Activated CD8-positive, alpha-beta memory T cell treated with anti-CD3 and anti-CD28 coated beads, Interleukin-2, amount 50 U/mL, for 1 hour (primary cell): ENCODE data around the gene AMBRA1.

ENCODE experiments used
- DNase-seq: peaks from one replicate; pipeline ENCODE4 v3.0.0-alpha.2; 2020; ENCODE audit errors: extremely low read depth

AMBRA1 gene

DNA sequence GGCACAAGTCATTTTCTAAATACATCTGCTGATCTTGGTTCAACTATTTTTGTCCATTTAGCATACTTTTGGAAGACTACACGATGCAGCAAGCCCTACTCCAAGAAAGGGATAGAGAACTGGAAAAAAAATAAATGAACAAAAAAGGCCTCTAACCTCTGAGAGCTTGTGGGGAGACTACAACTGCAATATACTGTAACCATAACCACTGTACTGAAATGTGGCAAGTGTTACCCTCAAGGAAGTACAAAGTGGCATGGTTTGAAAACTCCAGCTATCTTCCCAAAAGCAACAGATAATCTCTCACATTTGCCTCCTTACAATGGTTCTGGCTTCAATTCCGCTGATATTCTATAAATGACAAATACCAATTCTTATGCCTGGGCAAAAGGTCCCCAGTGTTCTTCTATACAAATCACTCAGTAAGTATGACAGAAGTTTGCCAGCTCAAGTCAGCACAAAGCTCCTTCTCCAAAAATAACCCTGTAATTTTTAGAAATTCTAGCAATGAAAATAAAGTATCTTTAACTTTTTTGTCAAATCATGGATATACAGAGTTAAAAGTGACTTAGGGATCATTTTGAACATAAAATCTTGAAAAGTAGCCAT is 22.9 kb downstream of the AMBRA1 start:
- no peak for DNase-seq

DNA sequence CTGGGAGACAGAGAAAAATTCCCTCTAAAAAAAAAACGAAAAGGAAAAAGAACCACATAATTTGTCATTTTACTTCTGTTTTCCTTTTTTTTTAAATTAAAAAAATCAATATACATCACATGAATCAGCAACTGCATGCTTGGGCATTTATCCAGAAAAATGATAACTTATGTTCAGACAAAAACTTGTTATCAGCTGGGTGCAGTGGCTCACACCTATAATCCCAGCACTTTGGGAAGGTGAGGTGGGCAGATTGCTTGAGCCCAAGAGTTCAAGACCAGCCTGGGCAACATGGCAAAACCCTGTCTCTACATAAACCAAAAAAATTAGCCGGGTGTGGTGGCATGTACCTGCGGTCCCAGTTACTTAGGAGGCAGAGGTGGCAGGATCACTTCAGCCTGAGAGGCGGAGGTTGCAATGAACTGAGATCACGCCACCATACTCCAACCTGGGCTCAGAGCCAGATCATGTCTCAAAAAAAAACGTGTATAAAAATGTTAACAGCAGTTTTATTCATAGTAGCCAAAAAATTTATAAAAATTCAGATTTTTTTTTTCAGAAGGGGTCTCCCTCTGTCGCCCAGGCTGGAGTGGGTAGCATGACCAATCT is 28.5 kb downstream of the AMBRA1 start:
- no peak for DNase-seq

DNA sequence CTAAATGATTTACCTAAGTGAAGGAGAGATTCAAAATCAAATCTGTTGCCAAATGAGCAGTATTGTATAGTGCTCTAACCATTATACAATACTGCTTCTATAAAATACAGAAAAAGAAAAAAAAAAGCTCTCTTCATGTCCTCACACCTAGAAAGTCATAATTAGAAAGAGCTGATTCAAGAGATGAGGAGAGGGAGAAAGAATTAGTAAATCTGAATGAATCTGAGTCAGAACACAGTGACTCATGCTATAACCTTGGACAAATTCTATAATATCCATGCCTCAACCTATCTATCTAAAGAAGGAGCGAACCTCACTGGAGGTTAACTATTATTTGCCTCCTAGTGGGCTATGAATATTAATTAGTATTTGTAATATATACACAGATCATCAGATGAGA is 29.4 kb downstream of the AMBRA1 start:
- DNase-seq, result no peak

DNA sequence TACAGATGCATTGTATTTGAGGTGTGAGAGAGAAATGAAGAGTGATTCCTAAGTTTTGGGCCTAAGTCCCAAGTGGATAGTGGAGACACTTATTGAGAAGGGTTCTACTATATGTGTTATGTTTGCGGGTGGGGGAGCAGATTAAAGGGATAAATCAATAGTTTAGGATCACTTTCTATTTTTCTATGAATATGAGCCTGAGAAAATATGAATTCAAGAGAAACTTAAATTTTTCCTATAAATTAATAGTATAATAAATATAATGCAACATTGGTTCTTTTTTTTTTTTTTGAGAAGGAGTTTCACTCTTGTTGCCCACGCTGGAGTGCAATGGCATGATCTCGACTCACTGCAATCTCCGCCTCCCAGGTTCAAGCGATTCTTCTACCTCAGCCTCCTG is 31.3 kb downstream of the AMBRA1 start:
- no peak for DNase-seq

DNA sequence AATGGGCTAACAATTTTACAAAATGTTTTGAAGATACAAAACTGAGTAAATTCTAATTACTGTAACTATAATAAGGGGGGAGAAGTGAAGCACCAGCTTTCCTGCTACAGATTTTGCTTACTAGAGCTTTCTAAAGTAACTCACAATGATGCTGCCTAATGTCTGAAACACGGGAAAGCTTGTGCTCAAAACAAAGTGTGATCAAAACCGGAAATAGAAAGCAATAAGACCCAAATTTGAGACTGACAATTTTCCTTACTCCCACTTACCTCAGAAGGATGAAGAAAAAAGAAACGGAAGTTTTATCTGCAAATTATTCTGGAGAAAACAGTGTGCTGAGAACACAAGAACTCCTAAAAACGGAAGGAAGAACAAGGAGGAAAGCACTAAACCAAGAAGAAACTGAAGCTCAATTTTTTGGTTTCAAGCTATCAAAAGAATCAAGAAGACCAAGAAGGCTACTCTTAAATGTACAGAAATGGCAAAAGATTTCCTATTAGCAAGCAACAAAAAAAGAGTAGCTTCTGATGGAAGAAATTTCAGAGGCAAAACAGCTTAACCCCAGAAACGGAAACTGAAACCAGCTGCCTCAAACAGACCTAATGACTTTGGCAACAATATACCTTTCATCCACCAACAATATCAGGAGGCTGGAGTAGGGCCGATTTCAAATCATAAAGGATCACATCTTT is 33.4 kb downstream of the AMBRA1 start:
- no peak for DNase-seq

GRCh38 chr11:46559815-46560214 is 34.0 kb downstream of the AMBRA1 start:
- DNase-seq, result no peak

GRCh38 chr11:46557684-46558151 is 36.1 kb downstream of the AMBRA1 start:
- DNase-seq, result no peak

DNA sequence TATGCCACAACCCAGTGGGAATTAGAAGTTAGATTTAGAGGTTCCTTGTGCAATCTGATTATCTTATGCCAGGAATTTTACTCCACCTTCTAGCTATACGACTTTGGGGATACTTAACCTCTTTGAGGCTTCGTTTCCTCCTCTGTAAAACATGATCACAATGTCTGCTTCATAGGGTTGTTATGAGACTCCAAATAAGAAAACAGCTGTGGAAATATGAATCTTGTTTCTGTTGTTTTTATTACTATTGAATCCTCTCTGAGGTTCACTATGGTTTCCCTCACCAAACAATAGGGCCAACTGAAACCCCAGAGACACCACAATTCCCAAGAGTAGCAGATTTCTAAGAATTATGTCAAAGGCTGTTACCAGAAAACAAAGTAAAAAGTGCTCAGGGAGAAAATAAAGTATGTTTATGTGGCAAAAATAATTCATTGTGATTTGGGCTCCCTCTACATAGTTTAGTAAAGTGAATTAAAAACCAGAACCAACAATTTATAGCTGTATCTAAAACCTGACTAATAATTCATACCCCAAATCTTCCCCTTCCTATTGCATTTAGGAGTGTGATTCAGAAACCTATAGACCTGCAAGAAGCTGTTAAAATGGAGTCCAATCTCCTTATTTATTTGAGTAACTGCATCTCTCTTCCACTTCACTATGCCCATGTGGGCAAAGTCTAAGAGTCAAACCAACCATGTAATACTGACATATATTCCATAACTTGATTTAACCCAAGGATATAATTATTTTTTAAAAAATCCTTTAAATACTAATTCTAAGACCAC is 38.4 kb downstream of the AMBRA1 start:
- DNase-seq, result no peak

- DNase-seq, result no peak
These were observed 39.3 kb downstream of the AMBRA1 start for GRCh38 chr11:46554213-46555147.

DNA sequence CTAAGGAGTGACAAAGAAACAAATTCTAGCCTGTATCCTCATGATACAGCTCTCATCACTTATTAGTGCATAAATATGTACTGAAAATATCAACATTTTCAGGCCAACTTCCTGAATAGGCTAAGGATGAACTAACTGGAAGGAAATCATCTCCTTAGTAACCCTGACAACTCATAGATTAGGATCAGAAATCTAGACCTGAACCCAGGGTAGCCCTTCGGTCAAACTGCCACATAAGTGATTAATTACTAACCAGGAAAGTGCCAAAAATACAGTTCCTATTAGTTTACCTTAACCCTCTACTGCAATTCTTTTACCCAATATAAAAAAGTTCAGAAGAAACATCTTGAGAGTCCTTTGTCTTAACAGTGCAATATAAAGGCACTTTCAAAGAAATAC is 40.0 kb downstream of the AMBRA1 start:
- DNase-seq, result no peak

DNA sequence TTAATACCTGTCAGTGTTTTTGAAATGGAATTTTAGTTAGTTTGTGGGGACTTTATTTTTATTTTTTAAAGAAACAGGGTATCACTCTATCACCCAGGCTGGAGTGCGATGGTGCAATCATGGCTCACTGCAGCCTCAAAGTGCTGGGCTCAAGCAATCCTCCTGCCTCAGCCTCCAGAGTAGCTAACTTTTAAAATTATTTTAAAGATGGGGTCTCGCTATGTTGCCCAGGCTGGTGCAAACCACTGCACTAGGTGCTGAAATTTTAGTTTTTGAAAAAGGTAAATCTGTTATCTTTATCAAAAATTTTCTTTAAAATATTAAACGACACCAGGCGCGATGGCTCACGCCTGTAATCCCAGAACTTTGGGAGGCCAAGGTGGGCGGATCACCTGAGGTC is 42.6 kb downstream of the AMBRA1 start:
- no peak for DNase-seq

- DNase-seq, result no peak
These were observed 46.2 kb downstream of the AMBRA1 start for GRCh38 chr11:46547579-46547978.

GRCh38 chr11:46543564-46543963 is 50.3 kb downstream of the AMBRA1 start:
- DNase-seq, result no peak

DNA sequence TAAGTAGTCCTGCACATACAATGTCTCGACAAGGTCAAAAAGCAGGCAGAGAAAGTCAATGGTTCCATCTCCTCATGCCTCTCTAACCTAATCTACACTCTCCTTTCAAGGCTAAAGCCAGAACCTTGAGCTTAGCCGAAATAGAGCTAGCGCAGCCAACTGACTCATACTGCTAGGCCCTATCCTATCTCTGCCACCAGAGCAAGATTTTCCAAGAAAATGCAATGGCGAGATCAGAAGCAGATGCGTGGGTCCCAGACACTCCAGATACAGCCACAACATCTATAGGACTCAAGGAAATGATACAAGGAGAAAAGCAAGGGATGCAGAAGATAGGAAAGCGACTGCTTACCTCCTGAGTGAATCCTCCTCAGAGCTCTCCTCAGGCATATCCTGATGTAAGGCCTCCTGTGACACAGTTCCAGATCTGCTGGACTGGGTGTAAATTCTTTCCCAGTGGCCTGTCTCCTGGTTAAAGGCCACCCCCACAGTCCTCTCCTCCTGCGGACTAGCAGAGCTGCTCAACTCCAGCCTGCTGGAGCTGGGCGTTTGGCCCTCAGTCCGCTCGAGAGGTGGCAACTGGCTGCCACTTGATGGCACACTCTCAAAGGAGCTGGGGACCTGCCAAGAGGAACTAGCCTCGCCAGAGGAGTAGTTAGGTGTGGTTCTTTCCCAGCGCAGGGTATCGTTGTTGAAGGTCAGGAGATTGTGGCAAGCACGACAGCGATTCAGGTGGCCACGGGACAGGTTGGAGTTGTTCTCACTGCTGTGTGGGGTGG is 52.0 kb downstream of the AMBRA1 start:
- no peak for DNase-seq

- DNase-seq, result no peak
These were observed 53.0 kb downstream of the AMBRA1 start for GRCh38 chr11:46540807-46541206.

DNA sequence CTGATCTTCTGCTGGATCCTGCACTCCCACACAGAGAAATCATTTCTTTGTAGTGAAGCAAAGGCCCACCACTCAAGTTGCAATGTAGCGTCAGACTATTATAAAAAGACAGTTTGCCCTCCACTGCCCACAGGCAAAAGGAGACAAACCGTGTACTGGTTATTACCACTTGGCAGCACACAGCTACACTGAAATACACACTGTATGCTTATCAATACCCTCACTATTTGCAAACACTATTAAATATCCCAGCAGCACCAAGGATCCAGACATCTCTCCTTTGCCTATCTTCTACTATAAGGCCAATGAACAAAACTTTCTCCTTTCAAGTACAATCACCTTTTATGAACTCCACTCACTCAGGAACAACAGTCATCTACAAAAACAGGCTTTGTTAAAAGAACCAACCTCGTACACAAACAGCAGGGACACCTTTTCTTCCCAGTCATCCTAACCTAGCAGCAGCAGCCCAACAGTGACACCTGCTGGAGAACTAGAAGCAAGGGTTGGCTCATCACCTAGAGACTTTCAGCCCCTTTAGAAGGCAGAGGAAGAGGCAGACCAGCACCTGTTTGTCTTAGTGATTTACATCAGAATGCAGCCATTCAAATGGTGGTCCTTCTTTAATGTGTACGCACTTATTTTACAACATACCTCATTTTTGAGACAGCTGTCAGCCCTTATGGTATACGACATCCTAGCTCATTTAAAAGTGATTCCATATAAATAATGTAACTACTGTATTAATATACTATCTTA is 56.1 kb downstream of the AMBRA1 start:
- peak; percentile 12 for DNase-seq

- DNase-seq, result no peak
These were observed 56.7 kb downstream of the AMBRA1 start for GRCh38 chr11:46537121-46537520.

DNA sequence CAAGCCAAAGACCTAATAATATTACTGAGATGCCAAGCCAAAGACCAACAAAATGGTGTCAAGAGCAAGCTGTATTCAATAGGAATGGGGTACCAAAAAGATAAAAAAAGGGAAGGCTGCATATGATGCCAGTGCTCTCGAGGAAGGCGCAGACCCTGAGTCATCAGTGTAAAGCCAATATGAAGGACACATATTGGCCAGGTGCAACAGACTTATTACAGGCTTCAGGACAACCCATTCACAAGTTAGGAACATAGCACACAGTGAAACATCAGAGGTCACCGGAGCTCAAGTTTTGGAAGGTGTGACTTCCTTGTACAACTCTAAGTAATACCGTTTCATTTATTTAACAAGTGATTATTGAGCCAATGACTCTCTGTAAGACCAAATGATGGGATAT is 58.1 kb downstream of the AMBRA1 start:
- no peak for DNase-seq

- no peak for DNase-seq
These were observed 59.1 kb downstream of the AMBRA1 start for GRCh38 chr11:46534711-46535110.
